HuH-7.5 (cell line): ENCODE results near the gene USH1C.

Experiments
- DNase-seq: peaks from one replicate; pipeline ENCODE4 v3.0.0; 2011; ENCODE audit warnings: low spot score

USH1C gene

GRCh38 chr11:17547051-17547577, 2.9 kb upstream of the USH1C start, which contains the start of gene OTOG:
Gene OTOG (plus strand): TSS chr11:17547259. CDS start chr11:17547373, 114 bp downstream.
- DNase-seq, result no peak

DNA sequence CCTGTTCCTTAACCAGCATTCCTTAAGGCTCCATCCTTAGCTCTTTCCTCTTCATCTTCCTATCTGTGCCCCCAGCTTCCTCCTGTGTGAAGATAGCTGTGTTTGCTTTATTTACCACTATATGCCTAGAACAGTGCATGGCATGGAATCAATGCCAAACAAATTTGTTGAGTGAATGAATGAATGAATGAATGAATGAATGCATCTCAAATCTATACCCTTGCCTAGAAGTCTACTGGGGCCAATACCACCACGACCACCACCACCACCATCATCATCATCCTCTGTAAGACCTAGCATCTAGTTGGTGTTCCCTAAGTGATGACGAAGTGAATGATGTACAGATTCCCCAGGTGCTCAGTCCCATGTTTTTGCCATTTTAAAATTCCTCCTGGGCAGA, 2.0 kb upstream of the USH1C start:
- no peak for DNase-seq

- no peak for DNase-seq
These were observed 539 bp downstream of the USH1C start for GRCh38 chr11:17543574-17544180.

DNA sequence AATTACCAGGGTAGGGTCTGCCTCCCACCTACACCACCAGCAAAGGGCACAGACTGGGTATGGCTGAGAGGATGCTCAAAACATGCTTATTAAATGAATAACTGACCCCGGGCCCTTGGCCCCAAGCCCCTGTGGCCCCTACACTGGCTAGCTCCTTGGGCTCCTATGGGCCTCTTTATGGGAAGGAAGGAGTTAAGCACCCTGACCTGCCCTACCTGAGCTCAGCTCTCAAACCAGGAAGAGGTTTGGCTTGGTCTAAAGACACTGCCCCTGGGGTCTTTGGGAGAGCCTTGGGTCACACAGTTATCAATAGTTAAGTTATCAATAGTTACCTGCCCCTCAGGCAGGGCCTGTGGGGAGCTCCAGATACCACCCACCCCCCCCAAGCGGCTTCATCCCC, 1.2 kb downstream of the USH1C start:
- peak; percentile 39 for DNase-seq

DNA sequence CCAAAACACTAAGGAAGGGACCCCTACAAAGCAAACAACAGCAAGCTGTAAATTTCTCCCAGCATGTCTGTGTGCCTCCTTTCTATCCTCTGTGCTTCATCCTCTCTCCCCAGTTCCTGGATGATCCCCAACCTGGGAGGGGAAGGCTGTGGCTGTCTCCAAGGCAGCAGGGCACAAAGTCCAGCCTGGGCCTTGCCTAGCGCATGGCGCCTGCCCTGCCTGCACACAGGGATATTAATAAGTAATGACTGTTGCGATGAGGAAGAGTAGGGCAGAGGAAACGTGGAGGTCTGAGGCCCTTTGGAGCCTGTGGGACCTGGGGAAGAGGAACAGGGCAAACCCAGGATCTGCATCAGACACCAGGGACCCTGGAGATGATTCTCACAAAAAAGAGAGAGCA, 2.0 kb downstream of the USH1C start:
- peak; percentile 77 for DNase-seq

GRCh38 chr11:17541330-17541885, 2.8 kb downstream of the USH1C start:
- peak; percentile 49 for DNase-seq

GRCh38 chr11:17540807-17541206, 3.4 kb downstream of the USH1C start:
- no peak for DNase-seq

DNA sequence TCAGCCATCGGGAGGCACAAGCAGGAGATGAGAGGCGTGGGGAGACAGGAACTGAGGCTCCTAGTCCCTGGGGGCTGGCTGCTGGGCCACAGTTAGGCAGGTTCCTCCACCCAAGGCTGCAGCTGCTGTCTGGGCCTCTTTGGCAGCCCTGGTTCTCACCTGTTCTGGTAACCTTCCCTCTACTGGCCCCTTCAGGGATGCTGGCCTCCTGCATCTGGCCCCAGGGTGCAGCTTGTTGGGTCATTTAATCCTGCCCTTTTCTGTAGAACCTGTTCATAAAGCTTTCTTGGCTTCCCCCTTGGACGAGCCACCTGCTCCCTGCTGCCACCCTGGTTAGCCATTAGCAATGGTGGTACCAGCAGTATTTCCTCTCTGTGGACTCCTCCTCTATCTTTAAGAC, 5.5 kb downstream of the USH1C start:
- no peak for DNase-seq

DNA sequence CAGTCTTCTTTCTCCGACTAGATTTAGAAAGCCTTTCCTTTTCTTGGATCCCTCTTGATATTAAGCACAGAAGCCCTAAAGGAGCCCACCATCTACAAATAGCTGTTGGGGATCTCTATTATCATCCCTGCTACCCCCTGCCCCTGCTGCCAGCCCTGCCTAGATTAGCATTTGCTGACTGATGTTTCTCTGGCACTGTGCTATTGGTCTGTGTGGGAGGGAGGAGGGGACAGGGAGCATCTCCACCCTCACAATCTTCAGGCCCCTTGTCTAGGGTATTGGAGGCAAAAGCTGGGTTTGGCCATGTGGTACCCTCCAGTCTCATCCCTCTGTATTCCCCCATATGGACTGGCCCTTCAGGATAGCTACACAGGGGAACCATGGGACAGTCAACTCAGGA, 6.2 kb downstream of the USH1C start:
- no peak for DNase-seq

DNA sequence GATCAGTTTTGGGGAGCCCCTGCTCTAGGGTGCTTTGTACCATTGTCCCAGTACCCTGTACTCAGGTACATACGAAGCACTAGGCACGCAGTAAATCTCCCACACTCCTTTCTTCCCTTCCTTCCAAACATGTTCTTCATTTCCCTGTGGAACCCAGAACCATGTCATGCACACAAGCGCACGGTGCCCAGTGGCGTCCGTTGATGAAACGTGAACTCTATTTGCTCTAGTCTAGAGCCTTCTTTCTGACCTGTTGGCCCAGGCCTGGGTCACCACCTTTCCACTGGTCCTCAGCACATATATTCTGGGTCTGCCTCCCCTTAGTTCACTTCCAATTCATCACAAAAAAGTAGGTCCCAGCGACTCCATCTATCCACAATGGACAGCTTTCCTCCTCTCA, 7.0 kb downstream of the USH1C start:
- DNase-seq, result no peak

GRCh38 chr11:17535488-17535887, 8.7 kb downstream of the USH1C start:
- DNase-seq, result no peak

DNA sequence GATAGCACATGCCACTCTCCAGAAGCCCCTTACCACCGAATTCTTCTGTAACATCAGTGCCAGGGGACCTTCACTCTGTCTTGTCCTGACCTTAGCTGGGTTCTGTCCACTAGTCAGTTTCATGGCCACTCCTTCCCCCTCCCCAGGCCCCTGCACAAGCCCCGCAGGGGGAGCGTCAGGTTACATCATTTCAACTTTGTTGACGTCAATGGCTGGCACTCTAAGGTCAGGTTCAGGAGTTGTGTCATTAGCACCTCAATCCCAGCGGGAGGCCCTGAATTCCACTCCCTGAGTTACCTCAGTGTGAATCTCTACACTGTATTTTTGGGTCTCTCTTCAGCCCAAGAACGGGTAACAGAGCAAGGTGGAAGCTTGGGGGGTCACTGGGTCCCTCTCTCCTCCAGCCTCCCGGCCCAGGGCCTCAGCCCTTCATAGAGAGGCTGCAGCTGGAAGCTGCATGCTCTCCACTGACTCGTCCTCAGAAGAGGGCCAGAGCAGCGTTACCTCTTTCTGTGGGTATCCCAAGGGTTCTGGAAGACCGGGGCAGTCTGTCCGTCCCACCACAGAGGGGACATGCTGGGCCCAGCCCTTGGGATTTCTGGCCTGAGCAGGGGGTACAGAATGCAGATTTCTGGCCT, 10.3 kb downstream of the USH1C start:
- DNase-seq, result no peak

DNA sequence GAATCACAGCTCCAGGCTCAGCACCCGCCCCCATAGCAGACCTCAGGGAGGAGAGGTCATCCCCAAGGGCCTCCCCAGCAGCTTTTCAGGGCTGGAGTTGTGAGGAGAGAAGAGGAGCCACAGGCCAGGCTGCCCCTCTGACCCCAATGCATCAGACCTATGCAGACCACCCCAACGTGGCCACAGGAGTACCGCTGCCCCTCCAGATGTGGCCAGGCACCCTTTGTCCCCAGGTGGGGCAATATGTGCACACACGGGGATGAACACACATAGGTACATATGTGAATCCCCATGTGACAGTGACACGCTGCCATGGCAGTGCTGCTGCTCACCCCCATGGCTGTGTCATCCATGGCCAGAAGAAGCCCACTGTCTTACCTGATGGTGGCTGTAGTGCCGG, 10.9 kb downstream of the USH1C start:
- no peak for DNase-seq

- DNase-seq, result no peak
These were observed 11.4 kb downstream of the USH1C start for GRCh38 chr11:17532784-17533183.

- DNase-seq, result no peak
These were observed 12.5 kb downstream of the USH1C start for GRCh38 chr11:17531636-17532113.

DNA sequence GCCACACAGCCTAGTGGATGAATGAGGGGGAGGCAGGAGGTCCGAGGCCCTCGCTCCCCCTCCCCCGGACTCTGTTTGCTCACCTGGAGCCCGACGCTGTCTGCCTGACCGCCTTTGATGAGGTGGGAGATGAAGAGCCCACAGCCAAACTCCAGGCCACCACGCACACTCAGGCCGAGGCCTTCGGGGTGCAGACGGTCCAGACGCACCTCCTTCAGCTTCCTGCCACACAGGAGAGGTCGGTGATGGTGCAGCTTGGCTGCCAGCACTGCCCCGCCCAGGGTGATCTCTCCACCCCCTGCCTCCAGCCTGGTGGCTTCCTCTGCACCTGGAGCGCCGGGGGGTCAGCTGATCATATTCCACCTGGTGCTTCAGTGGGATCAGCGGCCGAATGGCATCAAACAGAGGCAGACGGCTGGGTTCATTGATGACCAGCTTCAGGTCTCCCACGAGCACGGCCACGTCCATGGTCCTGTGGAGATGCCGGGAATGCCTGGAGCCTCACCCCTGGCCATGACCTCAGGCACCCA, 13.1 kb downstream of the USH1C start:
- DNase-seq, result no peak

GRCh38 chr11:17529844-17530185, 14.4 kb downstream of the USH1C start:
- DNase-seq, result no peak

- DNase-seq, result no peak
These were observed 15.0 kb downstream of the USH1C start for GRCh38 chr11:17528906-17529843.

GRCh38 chr11:17528181-17528691, 16.0 kb downstream of the USH1C start:
- DNase-seq, result peak; percentile 76

- DNase-seq, result no peak
These were observed 16.6 kb downstream of the USH1C start for GRCh38 chr11:17527628-17527995.

- no peak for DNase-seq
These were observed 17.1 kb downstream of the USH1C start for GRCh38 chr11:17526931-17527627.
